Peyer's patch (tissue), 4 donors: Measurements from ENCODE around the gene RHBDF2.

Experiments
- POLR2A ChIP-seq, 2 donors: fragments of 450-650 bp; IDR thresholded peaks; one replicate each; pipeline ENCODE4 v1.5.1; 2017; ENCODE audit warnings: antibody characterized with exemption in 2 of 2, mild to moderate bottlenecking in 2 of 2, moderate library complexity in 2 of 2
- TF ChIP-seq, protein P1 (sequence below), 6 experiments: fragments of 450-650 bp in 4 of 6; fragments of 200-600 bp in 2 of 6; sonication (generic) in 1 of 6; IDR thresholded peaks; one replicate each; pipeline ENCODE4 v1.5.1; 2017 to 2019; ENCODE audit warnings: antibody characterized with exemption in 6 of 6, mild to moderate bottlenecking in 3 of 6, moderate library complexity in 1 of 6

GRCh38 chr17:76461765-76462555, 39.3 kb downstream of the RHBDF2 start:
- TF ChIP-seq, protein P1, sequence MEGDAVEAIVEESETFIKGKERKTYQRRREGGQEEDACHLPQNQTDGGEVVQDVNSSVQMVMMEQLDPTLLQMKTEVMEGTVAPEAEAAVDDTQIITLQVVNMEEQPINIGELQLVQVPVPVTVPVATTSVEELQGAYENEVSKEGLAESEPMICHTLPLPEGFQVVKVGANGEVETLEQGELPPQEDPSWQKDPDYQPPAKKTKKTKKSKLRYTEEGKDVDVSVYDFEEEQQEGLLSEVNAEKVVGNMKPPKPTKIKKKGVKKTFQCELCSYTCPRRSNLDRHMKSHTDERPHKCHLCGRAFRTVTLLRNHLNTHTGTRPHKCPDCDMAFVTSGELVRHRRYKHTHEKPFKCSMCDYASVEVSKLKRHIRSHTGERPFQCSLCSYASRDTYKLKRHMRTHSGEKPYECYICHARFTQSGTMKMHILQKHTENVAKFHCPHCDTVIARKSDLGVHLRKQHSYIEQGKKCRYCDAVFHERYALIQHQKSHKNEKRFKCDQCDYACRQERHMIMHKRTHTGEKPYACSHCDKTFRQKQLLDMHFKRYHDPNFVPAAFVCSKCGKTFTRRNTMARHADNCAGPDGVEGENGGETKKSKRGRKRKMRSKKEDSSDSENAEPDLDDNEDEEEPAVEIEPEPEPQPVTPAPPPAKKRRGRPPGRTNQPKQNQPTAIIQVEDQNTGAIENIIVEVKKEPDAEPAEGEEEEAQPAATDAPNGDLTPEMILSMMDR (IDR thresholded peaks at IDR 0.05): no peak
- TF ChIP-seq POLR2A (IDR thresholded peaks at IDR 0.05): no peak
